Adrenal gland (tissue), 5 donors: ENCODE data around the gene COL19A1.

Source experiments
- POLR2A ChIP-seq, 2 donors: fragments of 450-650 bp; IDR thresholded peaks; one replicate each; pipeline ENCODE4 v1.6.1; 2017; ENCODE audit warnings: antibody characterized with exemption in 2 of 2, mild to moderate bottlenecking in 2 of 2, moderate library complexity in 1 of 2
- TF ChIP-seq, protein P1 (sequence below), 6 experiments: fragments of 450-650 bp in 4 of 6; fragments of 200-600 bp in 2 of 6; sonication (generic) in 1 of 6; IDR thresholded peaks; 1 replicate in 5 of 6; 2 replicates in 1 of 6; pipeline versions ENCODE4 v1.5.1 to v1.8.0; 2016 to 2021; ENCODE audit warnings: antibody characterized with exemption in 6 of 6, mild to moderate bottlenecking in 2 of 6, moderate library complexity in 1 of 6
- donor health status: DM: no; HTN: no; CAD: no.

DNA sequence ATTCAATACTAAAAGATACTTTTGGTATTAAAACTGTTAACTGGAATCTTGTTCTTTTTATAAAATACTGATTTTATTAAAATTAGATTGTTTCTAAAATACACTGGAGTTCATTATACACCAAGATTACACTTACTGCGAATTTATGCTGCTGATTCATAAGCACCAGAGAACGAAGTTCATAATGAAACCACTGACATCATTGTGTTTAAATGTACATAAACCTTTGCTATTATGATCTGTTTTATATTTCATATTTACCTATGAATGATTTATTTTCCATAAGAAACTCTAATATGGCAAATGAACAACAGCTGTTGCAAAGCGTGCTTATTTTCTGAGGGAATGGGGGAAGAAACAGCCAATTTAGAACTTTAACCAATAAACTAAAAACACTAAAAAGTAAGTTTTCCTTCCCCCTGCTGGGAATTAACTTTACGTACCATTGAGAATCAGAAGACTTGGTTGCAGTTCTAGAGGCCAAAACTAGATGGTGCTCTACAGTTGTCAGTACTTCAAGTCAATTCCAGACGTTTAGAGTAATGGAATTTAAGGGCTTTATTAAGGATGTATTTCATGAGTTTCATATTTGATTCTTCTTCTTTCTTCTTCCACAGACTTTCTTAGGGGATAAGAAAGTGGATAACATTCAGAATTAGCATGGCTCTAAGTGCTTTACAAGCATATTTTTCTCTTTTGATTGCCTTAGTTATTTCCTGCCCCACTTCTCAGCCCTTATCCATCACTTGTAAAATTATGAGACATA is 30.8 kb upstream of the COL19A1 start:
- TF ChIP-seq, protein P1, sequence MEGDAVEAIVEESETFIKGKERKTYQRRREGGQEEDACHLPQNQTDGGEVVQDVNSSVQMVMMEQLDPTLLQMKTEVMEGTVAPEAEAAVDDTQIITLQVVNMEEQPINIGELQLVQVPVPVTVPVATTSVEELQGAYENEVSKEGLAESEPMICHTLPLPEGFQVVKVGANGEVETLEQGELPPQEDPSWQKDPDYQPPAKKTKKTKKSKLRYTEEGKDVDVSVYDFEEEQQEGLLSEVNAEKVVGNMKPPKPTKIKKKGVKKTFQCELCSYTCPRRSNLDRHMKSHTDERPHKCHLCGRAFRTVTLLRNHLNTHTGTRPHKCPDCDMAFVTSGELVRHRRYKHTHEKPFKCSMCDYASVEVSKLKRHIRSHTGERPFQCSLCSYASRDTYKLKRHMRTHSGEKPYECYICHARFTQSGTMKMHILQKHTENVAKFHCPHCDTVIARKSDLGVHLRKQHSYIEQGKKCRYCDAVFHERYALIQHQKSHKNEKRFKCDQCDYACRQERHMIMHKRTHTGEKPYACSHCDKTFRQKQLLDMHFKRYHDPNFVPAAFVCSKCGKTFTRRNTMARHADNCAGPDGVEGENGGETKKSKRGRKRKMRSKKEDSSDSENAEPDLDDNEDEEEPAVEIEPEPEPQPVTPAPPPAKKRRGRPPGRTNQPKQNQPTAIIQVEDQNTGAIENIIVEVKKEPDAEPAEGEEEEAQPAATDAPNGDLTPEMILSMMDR (IDR thresholded peaks at IDR 0.05), result peak; percentile 47 to 82 (median 69)
- no peak for TF ChIP-seq POLR2A (IDR thresholded peaks at IDR 0.05)
